Right renal pelvis (tissue), 4 donors: ENCODE data around the gene THADA. TPM values are rescaled to one million over a fixed set of nuclear protein-coding genes. Genes with fewer than 3 reads are reported as not detected.

Experiments used
- DNase-seq, 4 donors: peaks; one replicate each; pipeline ENCODE4 v3.0.0-alpha.2; 2013; ENCODE audit warnings: low read depth in 4 of 4, low spot score in 3 of 4, missing footprints in 1 of 4
- polyA plus RNA-seq, 4 donors: library from polyadenylated mRNA; unstranded; fragments of 120-200 nt; gene quantifications; one replicate each; pipeline ENCODE4 v1.2.1, GENCODE V29; 2013; ENCODE audit not compliant: insufficient read length in 4 of 4

The THADA gene
- polyA plus RNA-seq, 4 donors: 33.8 to 39.7 (median 36.0) TPM

GRCh38 chr2:43421194-43421593 is 174.6 kb downstream of the THADA start:
- DNase-seq: no peak

GRCh38 chr2:43420389-43420801 is 175.4 kb downstream of the THADA start:
- DNase-seq: no peak

GRCh38 chr2:43419876-43420275 is 176.0 kb downstream of the THADA start:
- no peak for DNase-seq

- DNase-seq: no peak
Observed at GRCh38 chr2:43419243-43419642, 176.6 kb downstream of the THADA start.

GRCh38 chr2:43418680-43419079 is 177.2 kb downstream of the THADA start:
- no peak for DNase-seq

- DNase-seq: no peak
Observed at GRCh38 chr2:43417300-43417699, 178.5 kb downstream of the THADA start.

- no peak for DNase-seq
Observed at GRCh38 chr2:43415592-43415991, 180.2 kb downstream of the THADA start.

- DNase-seq: no peak
Observed at GRCh38 chr2:43414586-43415135, 181.2 kb downstream of the THADA start.

GRCh38 chr2:43414033-43414432 is 181.8 kb downstream of the THADA start:
- DNase-seq: no peak

GRCh38 chr2:43412114-43412753 is 183.6 kb downstream of the THADA start:
- DNase-seq: no peak

- DNase-seq: no peak
Observed at GRCh38 chr2:43410055-43410604, 185.7 kb downstream of the THADA start.

- DNase-seq: no peak
Observed at GRCh38 chr2:43408407-43409160, 187.3 kb downstream of the THADA start.

GRCh38 chr2:43407935-43408334 is 187.9 kb downstream of the THADA start:
- no peak for DNase-seq

GRCh38 chr2:43406651-43407279 is 189.1 kb downstream of the THADA start:
- DNase-seq: no peak

GRCh38 chr2:43405829-43406228 is 190.0 kb downstream of the THADA start:
- DNase-seq: no peak

GRCh38 chr2:43402452-43402937 is 193.3 kb downstream of the THADA start:
- DNase-seq: no peak

GRCh38 chr2:43402002-43402401 is 193.8 kb downstream of the THADA start:
- no peak for DNase-seq

- DNase-seq: no peak
Observed at GRCh38 chr2:43400508-43400907, 195.3 kb downstream of the THADA start.

- DNase-seq: no peak
Observed at GRCh38 chr2:43399515-43400264, 196.1 kb downstream of the THADA start.

- no peak for DNase-seq
Observed at GRCh38 chr2:43399098-43399497, 196.7 kb downstream of the THADA start.
